Measurements from ENCODE around the gene EEFSEC.

- TF ChIP-seq ELF4 (IDR thresholded peaks at IDR 0.05) = no peak
- no peak for TF ChIP-seq NFRKB (IDR thresholded peaks at IDR 0.05)
- TF ChIP-seq FOXA1 (IDR thresholded peaks at IDR 0.05) = no peak
- TF ChIP-seq TARDBP (IDR thresholded peaks at IDR 0.05) = no peak
- TF ChIP-seq FOXM1 (IDR thresholded peaks at IDR 0.05; ENCODE audit: borderline replicate concordance) = no peak
- no peak for TF ChIP-seq SP1 (IDR thresholded peaks at IDR 0.05)
- TF ChIP-seq BHLHE40 (IDR thresholded peaks at IDR 0.05; ENCODE audit: borderline replicate concordance) = no peak
- TF ChIP-seq HDGF (IDR thresholded peaks at IDR 0.05; ENCODE audit: borderline replicate concordance) = no peak
- TF ChIP-seq ZNF384 (IDR thresholded peaks at IDR 0.05) = no peak
- TF ChIP-seq FOXK2 (IDR thresholded peaks at IDR 0.05) = no peak
Measured at GRCh38 chr3:128435561-128435960, 282.3 kb downstream of the EEFSEC start.

Data from HEK293T (cell line).